Liver (tissue), 3 donors: Measurements from ENCODE around the gene R3HDM1.

ENCODE experiments used
- FOXA1 ChIP-seq: IDR thresholded peaks from 2 replicates; pipeline ENCODE4 v1.6.1; 2016; ENCODE audit warnings: antibody characterized with exemption
- GABPA ChIP-seq, 2 donors: IDR thresholded peaks in 1 of 2; conservative IDR thresholded peaks in 1 of 2; 2 replicates each; pipeline ENCODE4 v1.6.1; 2016; ENCODE audit warnings: antibody characterized with exemption in 2 of 2, mild to moderate bottlenecking in 1 of 2, moderate library complexity in 1 of 2
- HNF4G ChIP-seq: IDR thresholded peaks from 2 replicates; pipeline ENCODE4 v1.6.1; 2016; ENCODE audit warnings: antibody characterized with exemption
- JUND ChIP-seq, 2 donors: IDR thresholded peaks; 2 replicates each; pipeline ENCODE4 v1.6.1; 2016; ENCODE audit warnings: antibody characterized with exemption in 2 of 2
- NR2F2 ChIP-seq: IDR thresholded peaks from 2 replicates; pipeline ENCODE4 v1.6.1; 2016; ENCODE audit warnings: antibody characterized with exemption
- RXRA ChIP-seq, 2 donors: IDR thresholded peaks; 2 replicates each; pipeline ENCODE4 v1.6.1; 2017 to 2018; ENCODE audit warnings: antibody characterized with exemption in 2 of 2, mild to moderate bottlenecking in 1 of 2
- SP1 ChIP-seq: IDR thresholded peaks from 2 replicates; pipeline ENCODE4 v1.6.1; 2018; ENCODE audit warnings: antibody characterized with exemption, mild to moderate bottlenecking
- TAF1 ChIP-seq: conservative IDR thresholded peaks from 2 replicates; pipeline ENCODE4 v1.6.1; 2016; ENCODE audit warnings: antibody characterized with exemption, mild to moderate bottlenecking
- TF ChIP-seq, protein P1 (sequence below): fragments of 150-350 bp; IDR thresholded peaks from 2 replicates; pipeline ENCODE4 v1.5.1; 2017; ENCODE audit warnings: improper control_type of control experiment, low read depth, low read length; ENCODE audit not compliant: missing input control
- TF ChIP-seq, protein P2 (sequence below): IDR thresholded peaks from 2 replicates; pipeline ENCODE4 v1.6.1; 2016; ENCODE audit warnings: antibody characterized with exemption
- TF ChIP-seq, protein P3 (sequence below): IDR thresholded peaks from 2 replicates; pipeline ENCODE4 v1.6.1; 2016; ENCODE audit warnings: antibody characterized with exemption, mild to moderate bottlenecking
- TF ChIP-seq, protein P4 (sequence below): IDR thresholded peaks from 2 replicates; pipeline ENCODE4 v1.6.1; 2016; ENCODE audit warnings: antibody characterized with exemption
- TF ChIP-seq, protein P5 (sequence below): IDR thresholded peaks from 2 replicates; pipeline ENCODE4 v1.6.1; 2016; ENCODE audit warnings: antibody characterized with exemption
- donor health status: healthy.
- donor health status: healthy.

DNA sequence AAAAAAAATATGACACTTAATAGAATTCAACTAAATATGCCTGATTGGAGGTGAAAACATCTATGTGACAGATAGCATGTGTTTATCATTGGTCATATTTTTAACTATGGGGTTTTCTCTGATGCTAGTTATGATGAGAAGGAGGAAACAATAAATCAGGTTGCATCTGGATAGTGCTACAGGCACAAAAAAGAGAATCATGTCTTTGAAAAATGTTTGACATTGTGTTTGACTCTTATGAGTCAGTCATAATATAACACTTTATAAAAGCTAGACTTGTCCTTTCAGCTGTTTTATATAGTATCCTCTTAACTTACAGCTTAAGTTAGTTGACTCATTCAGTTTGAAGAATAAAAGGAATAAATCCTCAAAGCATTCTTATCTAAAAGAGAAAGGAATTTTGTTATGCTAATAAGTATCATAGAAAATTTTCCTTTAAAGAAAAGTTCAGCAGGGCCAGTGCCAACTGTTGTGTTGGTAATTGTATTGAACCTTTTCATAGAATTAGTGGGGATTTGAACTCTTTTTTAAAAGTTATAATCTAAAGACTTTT is 131.9 kb downstream of the R3HDM1 start:
- TF ChIP-seq, protein P1, sequence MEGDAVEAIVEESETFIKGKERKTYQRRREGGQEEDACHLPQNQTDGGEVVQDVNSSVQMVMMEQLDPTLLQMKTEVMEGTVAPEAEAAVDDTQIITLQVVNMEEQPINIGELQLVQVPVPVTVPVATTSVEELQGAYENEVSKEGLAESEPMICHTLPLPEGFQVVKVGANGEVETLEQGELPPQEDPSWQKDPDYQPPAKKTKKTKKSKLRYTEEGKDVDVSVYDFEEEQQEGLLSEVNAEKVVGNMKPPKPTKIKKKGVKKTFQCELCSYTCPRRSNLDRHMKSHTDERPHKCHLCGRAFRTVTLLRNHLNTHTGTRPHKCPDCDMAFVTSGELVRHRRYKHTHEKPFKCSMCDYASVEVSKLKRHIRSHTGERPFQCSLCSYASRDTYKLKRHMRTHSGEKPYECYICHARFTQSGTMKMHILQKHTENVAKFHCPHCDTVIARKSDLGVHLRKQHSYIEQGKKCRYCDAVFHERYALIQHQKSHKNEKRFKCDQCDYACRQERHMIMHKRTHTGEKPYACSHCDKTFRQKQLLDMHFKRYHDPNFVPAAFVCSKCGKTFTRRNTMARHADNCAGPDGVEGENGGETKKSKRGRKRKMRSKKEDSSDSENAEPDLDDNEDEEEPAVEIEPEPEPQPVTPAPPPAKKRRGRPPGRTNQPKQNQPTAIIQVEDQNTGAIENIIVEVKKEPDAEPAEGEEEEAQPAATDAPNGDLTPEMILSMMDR = no peak
- TF ChIP-seq FOXA1 = no peak
- TF ChIP-seq, protein P2, sequence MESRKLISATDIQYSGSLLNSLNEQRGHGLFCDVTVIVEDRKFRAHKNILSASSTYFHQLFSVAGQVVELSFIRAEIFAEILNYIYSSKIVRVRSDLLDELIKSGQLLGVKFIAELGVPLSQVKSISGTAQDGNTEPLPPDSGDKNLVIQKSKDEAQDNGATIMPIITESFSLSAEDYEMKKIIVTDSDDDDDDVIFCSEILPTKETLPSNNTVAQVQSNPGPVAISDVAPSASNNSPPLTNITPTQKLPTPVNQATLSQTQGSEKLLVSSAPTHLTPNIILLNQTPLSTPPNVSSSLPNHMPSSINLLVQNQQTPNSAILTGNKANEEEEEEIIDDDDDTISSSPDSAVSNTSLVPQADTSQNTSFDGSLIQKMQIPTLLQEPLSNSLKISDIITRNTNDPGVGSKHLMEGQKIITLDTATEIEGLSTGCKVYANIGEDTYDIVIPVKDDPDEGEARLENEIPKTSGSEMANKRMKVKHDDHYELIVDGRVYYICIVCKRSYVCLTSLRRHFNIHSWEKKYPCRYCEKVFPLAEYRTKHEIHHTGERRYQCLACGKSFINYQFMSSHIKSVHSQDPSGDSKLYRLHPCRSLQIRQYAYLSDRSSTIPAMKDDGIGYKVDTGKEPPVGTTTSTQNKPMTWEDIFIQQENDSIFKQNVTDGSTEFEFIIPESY = no peak
- TF ChIP-seq GABPA (IDR thresholded peaks at IDR 0.05 in 1 of 2, conservative IDR thresholded peaks at IDR 0.05 in 1 of 2) = no peak
- no peak for TF ChIP-seq TAF1
- TF ChIP-seq, protein P3, sequence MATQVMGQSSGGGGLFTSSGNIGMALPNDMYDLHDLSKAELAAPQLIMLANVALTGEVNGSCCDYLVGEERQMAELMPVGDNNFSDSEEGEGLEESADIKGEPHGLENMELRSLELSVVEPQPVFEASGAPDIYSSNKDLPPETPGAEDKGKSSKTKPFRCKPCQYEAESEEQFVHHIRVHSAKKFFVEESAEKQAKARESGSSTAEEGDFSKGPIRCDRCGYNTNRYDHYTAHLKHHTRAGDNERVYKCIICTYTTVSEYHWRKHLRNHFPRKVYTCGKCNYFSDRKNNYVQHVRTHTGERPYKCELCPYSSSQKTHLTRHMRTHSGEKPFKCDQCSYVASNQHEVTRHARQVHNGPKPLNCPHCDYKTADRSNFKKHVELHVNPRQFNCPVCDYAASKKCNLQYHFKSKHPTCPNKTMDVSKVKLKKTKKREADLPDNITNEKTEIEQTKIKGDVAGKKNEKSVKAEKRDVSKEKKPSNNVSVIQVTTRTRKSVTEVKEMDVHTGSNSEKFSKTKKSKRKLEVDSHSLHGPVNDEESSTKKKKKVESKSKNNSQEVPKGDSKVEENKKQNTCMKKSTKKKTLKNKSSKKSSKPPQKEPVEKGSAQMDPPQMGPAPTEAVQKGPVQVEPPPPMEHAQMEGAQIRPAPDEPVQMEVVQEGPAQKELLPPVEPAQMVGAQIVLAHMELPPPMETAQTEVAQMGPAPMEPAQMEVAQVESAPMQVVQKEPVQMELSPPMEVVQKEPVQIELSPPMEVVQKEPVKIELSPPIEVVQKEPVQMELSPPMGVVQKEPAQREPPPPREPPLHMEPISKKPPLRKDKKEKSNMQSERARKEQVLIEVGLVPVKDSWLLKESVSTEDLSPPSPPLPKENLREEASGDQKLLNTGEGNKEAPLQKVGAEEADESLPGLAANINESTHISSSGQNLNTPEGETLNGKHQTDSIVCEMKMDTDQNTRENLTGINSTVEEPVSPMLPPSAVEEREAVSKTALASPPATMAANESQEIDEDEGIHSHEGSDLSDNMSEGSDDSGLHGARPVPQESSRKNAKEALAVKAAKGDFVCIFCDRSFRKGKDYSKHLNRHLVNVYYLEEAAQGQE = no peak
- TF ChIP-seq NR2F2 = no peak
- TF ChIP-seq HNF4G = no peak
- no peak for TF ChIP-seq RXRA (IDR thresholded peaks at IDR 0.05)
- TF ChIP-seq SP1 = no peak
- TF ChIP-seq, protein P4, sequence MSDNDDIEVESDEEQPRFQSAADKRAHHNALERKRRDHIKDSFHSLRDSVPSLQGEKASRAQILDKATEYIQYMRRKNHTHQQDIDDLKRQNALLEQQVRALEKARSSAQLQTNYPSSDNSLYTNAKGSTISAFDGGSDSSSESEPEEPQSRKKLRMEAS = no peak
- no peak for TF ChIP-seq JUND (IDR thresholded peaks at IDR 0.05)
- TF ChIP-seq, protein P5, sequence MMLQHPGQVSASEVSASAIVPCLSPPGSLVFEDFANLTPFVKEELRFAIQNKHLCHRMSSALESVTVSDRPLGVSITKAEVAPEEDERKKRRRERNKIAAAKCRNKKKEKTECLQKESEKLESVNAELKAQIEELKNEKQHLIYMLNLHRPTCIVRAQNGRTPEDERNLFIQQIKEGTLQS = no peak
